Breast epithelium (tissue), 3 donors: Measurements from ENCODE around the gene ALDH2.

Experiments
- CTCF ChIP-seq, 3 donors: fragments of 450-650 bp; IDR thresholded peaks; one replicate each; pipeline ENCODE4 v1.5.1; 2016 to 2017; ENCODE audit warnings: antibody characterized with exemption in 3 of 3, mild to moderate bottlenecking in 3 of 3, moderate library complexity in 3 of 3
- POLR2A ChIP-seq: fragments of 450-650 bp; IDR thresholded peaks from one replicate; pipeline ENCODE4 v1.6.1; 2016; ENCODE audit warnings: antibody characterized with exemption, mild to moderate bottlenecking, moderate library complexity
- POLR2AphosphoS5 ChIP-seq, 3 donors: sonication (generic); formaldehyde crosslinking; IDR thresholded peaks; one replicate each; pipeline ENCODE4 v1.6.1; 2017; ENCODE audit warnings: antibody characterized with exemption in 3 of 3

DNA sequence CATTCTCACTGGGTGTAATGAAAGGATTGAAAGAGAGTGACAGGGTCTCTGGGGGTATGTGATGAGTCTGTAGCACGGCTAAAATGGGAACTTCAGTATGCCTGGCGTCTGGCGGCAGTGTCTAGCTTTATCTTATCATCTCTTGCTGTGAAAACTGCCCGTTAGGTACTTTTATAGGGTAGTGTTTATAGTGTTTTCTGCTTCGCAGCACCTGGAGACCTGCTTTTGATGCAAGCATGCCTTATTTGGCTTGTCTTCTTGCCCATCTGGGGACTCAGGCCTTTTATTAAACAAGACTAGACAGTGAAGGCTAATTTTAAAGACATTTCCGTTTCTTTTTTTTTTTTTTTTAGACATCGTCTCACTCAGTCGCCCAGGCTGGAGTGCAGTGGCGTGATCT, 36.3 kb upstream of the ALDH2 start:
- no peak for TF ChIP-seq CTCF (IDR thresholded peaks at IDR 0.05)
- no peak for TF ChIP-seq POLR2AphosphoS5 (IDR thresholded peaks at IDR 0.05)
- TF ChIP-seq POLR2A = no peak
